GM21447 (cell line): Measurements from ENCODE around the gene GPRC5D.

Experiments used
- ATAC-seq: cut with Tn5 transposase; IDR thresholded peaks from one replicate; pipeline ENCODE4 v1.9.1; 2021; ENCODE audit not compliant: unreplicated experiment

Gene GPRC5D

GRCh38 chr12:12979731-12980259 lies 27.8 kb upstream of the GPRC5D start:
- no peak for ATAC-seq

- ATAC-seq, result no peak
These were observed 27.2 kb upstream of the GPRC5D start for GRCh38 chr12:12979126-12979525.

GRCh38 chr12:12977231-12977630 lies 25.3 kb upstream of the GPRC5D start:
- no peak for ATAC-seq

- ATAC-seq, result no peak
These were observed 24.4 kb upstream of the GPRC5D start for GRCh38 chr12:12976366-12976765.

GRCh38 chr12:12975322-12976077 lies 23.5 kb upstream of the GPRC5D start:
- no peak for ATAC-seq

GRCh38 chr12:12974211-12974610 lies 22.2 kb upstream of the GPRC5D start:
- ATAC-seq, result no peak

GRCh38 chr12:12973019-12973418 lies 21.0 kb upstream of the GPRC5D start:
- ATAC-seq, result no peak

- no peak for ATAC-seq
These were observed 13.9 kb upstream of the GPRC5D start for GRCh38 chr12:12965836-12966235.

- ATAC-seq, result no peak
These were observed 12.3 kb upstream of the GPRC5D start for GRCh38 chr12:12964255-12964654.

- no peak for ATAC-seq
These were observed 8.8 kb upstream of the GPRC5D start for GRCh38 chr12:12960639-12961209.

- no peak for ATAC-seq
These were observed 6.9 kb upstream of the GPRC5D start for GRCh38 chr12:12958886-12959285.

GRCh38 chr12:12954878-12955625 lies 3.1 kb upstream of the GPRC5D start:
- ATAC-seq, result no peak

GRCh38 chr12:12954356-12954755 lies 2.4 kb upstream of the GPRC5D start:
- ATAC-seq, result no peak

GRCh38 chr12:12951504-12951903 lies 466 bp downstream of the GPRC5D start:
- no peak for ATAC-seq

GRCh38 chr12:12947902-12948301 lies 4.1 kb downstream of the GPRC5D start:
- no peak for ATAC-seq

GRCh38 chr12:12946686-12947355 lies 5.1 kb downstream of the GPRC5D start:
- no peak for ATAC-seq

GRCh38 chr12:12945591-12945990 lies 6.4 kb downstream of the GPRC5D start:
- no peak for ATAC-seq

- no peak for ATAC-seq
These were observed 8.2 kb downstream of the GPRC5D start for GRCh38 chr12:12943586-12944260.

GRCh38 chr12:12941450-12942350 lies 10.3 kb downstream of the GPRC5D start:
- ATAC-seq, result no peak

GRCh38 chr12:12939888-12940287 lies 12.1 kb downstream of the GPRC5D start:
- no peak for ATAC-seq
